IMR-90 (cell line): Measurements from ENCODE around the gene CYREN. TPM values are rescaled to one million over a fixed set of nuclear protein-coding genes. Genes with fewer than 3 reads are reported as not detected.

Source experiments
- ATAC-seq: fragments of 200-7000 bp; cut with Tn5 transposase; 2 replicates; pipeline ENCODE4 v1.9.1; 2020; ENCODE audit warnings: low read depth, mild to moderate bottlenecking, moderate library complexity
- BruUV-seq: library from RNA; stranded (reverse); fragments of 400-500 nt; replicated peaks from 2 replicates; lab custom pipeline; 2021; lab: Mats Ljungman, UMichigan
- CTCF ChIA-PET: fragments of 300-600 bp; formaldehyde crosslinking; extraction: SDS; loops from one replicate; lab custom pipeline; 2021; ENCODE audit warnings: antibody characterized with exemption; lab: Yijun Ruan, JAX
- POLR2A ChIA-PET: fragments of 300-600 bp; sonication (Branson Sonifier 250); formaldehyde crosslinking; loops from one replicate; lab custom pipeline; 2022; ENCODE audit warnings: antibody characterized with exemption; ENCODE audit not compliant: unreplicated experiment; lab: Charles Lee
- DNase-seq: peaks from one replicate; pipeline ENCODE4 v3.0.0; 2013
- H2AFZ ChIP-seq: replicated peaks from 2 replicates; pipeline ENCODE3; 2013; ENCODE audit warnings: low read length, mild to moderate bottlenecking; ENCODE audit not compliant: poor library complexity
- H2AK5ac ChIP-seq: 2 replicates; pipeline ENCODE4 v1.6.1; 2013; ENCODE audit warnings: low read depth, low read length, inconsistent platforms
- H2AK9ac ChIP-seq: replicated peaks from 2 replicates; pipeline ENCODE3; 2013; ENCODE audit warnings: mild to moderate bottlenecking, low read depth, low read length, moderate library complexity; ENCODE audit not compliant: poor library complexity
- H2BK120ac ChIP-seq: 2 replicates; pipeline ENCODE4 v1.6.1; 2013; ENCODE audit warnings: low read depth, low read length, inconsistent platforms
- H2BK15ac ChIP-seq: 3 replicates; pipeline ENCODE4 v1.6.1; 2013; ENCODE audit warnings: low read depth, low read length, inconsistent platforms
- H2BK20ac ChIP-seq: 2 replicates; pipeline ENCODE4 v1.6.1; 2013; ENCODE audit warnings: low read depth, mild to moderate bottlenecking, inconsistent platforms, low read length, moderate library complexity
- H2BK5ac ChIP-seq: 2 replicates; pipeline ENCODE4 v1.6.1; 2013; ENCODE audit warnings: mild to moderate bottlenecking, low read depth, low read length, inconsistent platforms; ENCODE audit not compliant: poor library complexity, severe bottlenecking
- H3K14ac ChIP-seq: replicated peaks from 2 replicates; pipeline ENCODE4 v1.6.1; 2013; ENCODE audit warnings: low read depth, low read length, inconsistent platforms
- H3K18ac ChIP-seq: 2 replicates; pipeline ENCODE4 v1.6.1; 2013; ENCODE audit warnings: low read depth, low read length, control low read depth
- H3K23ac ChIP-seq: 2 replicates; pipeline ENCODE4 v1.6.1; 2013; ENCODE audit warnings: low read depth, low read length, inconsistent platforms
- H3K27ac ChIP-seq: 2 replicates; pipeline ENCODE4 v1.5.1; 2013; ENCODE audit warnings: mild to moderate bottlenecking, control low read depth, low read length; ENCODE audit not compliant: insufficient read depth
- H3K27me3 ChIP-seq: 2 replicates; pipeline ENCODE4 v1.6.1; 2013; ENCODE audit warnings: low read length; ENCODE audit not compliant: control insufficient read depth, insufficient read depth
- H3K36me3 ChIP-seq: 2 replicates; pipeline ENCODE4 v1.6.1; 2013; ENCODE audit warnings: low read length, mixed read lengths; ENCODE audit not compliant: control insufficient read depth, insufficient read depth
- H3K4ac ChIP-seq: 2 replicates; pipeline ENCODE4 v1.6.1; 2013; ENCODE audit warnings: low read depth, low read length, inconsistent platforms
- H3K4me1 ChIP-seq: 2 replicates; pipeline ENCODE4 v1.6.1; 2013; ENCODE audit warnings: low read length, mixed read lengths; ENCODE audit not compliant: control insufficient read depth, insufficient read depth
- H3K4me2 ChIP-seq: 2 replicates; pipeline ENCODE4 v1.6.1; 2013; ENCODE audit warnings: low read depth, mild to moderate bottlenecking, control low read depth, low read length, moderate library complexity
- H3K4me3 ChIP-seq: 2 replicates; pipeline ENCODE4 v1.5.1; 2013; ENCODE audit warnings: low read depth, mild to moderate bottlenecking, control low read depth, low read length, moderate library complexity; ENCODE audit not compliant: insufficient read depth
- H3K56ac ChIP-seq: 2 replicates; pipeline ENCODE4 v1.6.1; 2013; ENCODE audit warnings: low read length, inconsistent platforms; ENCODE audit not compliant: insufficient read depth; ENCODE audit errors: extremely low read depth
- H3K79me1 ChIP-seq, 2 experiments: 2 replicates each; pipeline ENCODE4 v1.6.1; 2013; ENCODE audit warnings: low read length in 2 of 2, inconsistent platforms in 1 of 2, low read depth in 1 of 2
- H3K9ac ChIP-seq: 2 replicates; pipeline ENCODE4 v1.6.1; 2013; ENCODE audit warnings: low read depth, low read length, control low read depth
- H3K9me1 ChIP-seq: 2 replicates; pipeline ENCODE4 v1.6.1; 2013; ENCODE audit warnings: low read length, inconsistent platforms; ENCODE audit not compliant: insufficient read depth
- H3K9me3 ChIP-seq: 2 replicates; pipeline ENCODE4 v1.6.1; 2013; ENCODE audit warnings: low read length; ENCODE audit not compliant: control insufficient read depth, insufficient read depth
- H4K20me1 ChIP-seq: 2 replicates; pipeline ENCODE4 v1.6.1; 2013; ENCODE audit warnings: low read length, inconsistent platforms; ENCODE audit not compliant: insufficient read depth
- H4K5ac ChIP-seq: 2 replicates; pipeline ENCODE4 v1.6.1; 2013; ENCODE audit warnings: mild to moderate bottlenecking, low read depth, low read length, control low read depth
- H4K8ac ChIP-seq, 2 experiments: 2 replicates each; pipeline ENCODE4 v1.6.1; 2013; ENCODE audit warnings: low read depth in 2 of 2, low read length in 2 of 2, control low read depth in 1 of 2, inconsistent platforms in 1 of 2
- H4K91ac ChIP-seq: 2 replicates; pipeline ENCODE4 v1.6.1; 2013; ENCODE audit warnings: low read depth, low read length, inconsistent platforms; ENCODE audit not compliant: insufficient read depth
- BHLHE40 ChIP-seq: fragments of 150-350 bp; IDR thresholded peaks from 2 replicates; pipeline ENCODE4 v1.6.1; 2016; ENCODE audit warnings: mild to moderate bottlenecking, low read depth, low read length
- CEBPB ChIP-seq: IDR thresholded peaks from 2 replicates; pipeline ENCODE4 v1.6.1; 2012; ENCODE audit warnings: low read depth, low read length, improper control_type of control experiment
- CHD1 ChIP-seq: IDR thresholded peaks from 2 replicates; pipeline ENCODE4 v1.6.1; 2012; ENCODE audit warnings: low read depth, low read length, improper control_type of control experiment
- ELK1 ChIP-seq: fragments of 150-350 bp; IDR thresholded peaks from 2 replicates; pipeline ENCODE4 v1.6.1; 2016; ENCODE audit warnings: low read depth, mild to moderate bottlenecking, low read length, moderate library complexity, borderline replicate concordance
- FOS ChIP-seq: fragments of 150-350 bp; IDR thresholded peaks from 2 replicates; pipeline ENCODE4 v1.6.1; 2016; ENCODE audit warnings: low read depth, low read length
- MAFK ChIP-seq: IDR thresholded peaks from 2 replicates; pipeline ENCODE4 v1.6.1; 2012; ENCODE audit warnings: low read depth, low read length, improper control_type of control experiment
- MAZ ChIP-seq: IDR thresholded peaks from 2 replicates; pipeline ENCODE4 v1.6.1; 2012; ENCODE audit warnings: low read depth, mild to moderate bottlenecking, low read length, improper control_type of control experiment, moderate library complexity, borderline replicate concordance
- MXI1 ChIP-seq: IDR thresholded peaks from 2 replicates; pipeline ENCODE4 v1.6.1; 2012; ENCODE audit warnings: low read depth, mild to moderate bottlenecking, low read length, moderate library complexity, borderline replicate concordance
- NFE2L2 ChIP-seq: fragments of 150-350 bp; IDR thresholded peaks from 2 replicates; pipeline ENCODE4 v1.6.1; 2016; ENCODE audit warnings: low read depth, mild to moderate bottlenecking, low read length
- POLR2A ChIP-seq: IDR thresholded peaks from 2 replicates; pipeline ENCODE4 v1.6.1; 2012; ENCODE audit warnings: mild to moderate bottlenecking, low read depth, low read length
- RAD21 ChIP-seq: IDR thresholded peaks from 2 replicates; pipeline ENCODE4 v1.6.1; 2012; ENCODE audit warnings: low read length, improper control_type of control experiment
- RCOR1 ChIP-seq: IDR thresholded peaks from 2 replicates; pipeline ENCODE4 v1.6.1; 2012; ENCODE audit warnings: mild to moderate bottlenecking, low read length, improper control_type of control experiment; ENCODE audit not compliant: insufficient replicate concordance
- RFX5 ChIP-seq: IDR thresholded peaks from 2 replicates; pipeline ENCODE4 v1.8.0; 2012; ENCODE audit warnings: low read depth, mild to moderate bottlenecking, low read length, moderate library complexity
- SMC3 ChIP-seq: fragments of 150-350 bp; IDR thresholded peaks from 2 replicates; pipeline ENCODE4 v1.6.1; 2016; ENCODE audit warnings: low read depth, mild to moderate bottlenecking, antibody characterized with exemption, low read length, moderate library complexity
- WGBS, 2 experiments: methylation state at CpG; one replicate each; pipeline versions ENCODE4 v1.1.5 to v1.1.7; 2013; ENCODE audit warnings: missing lambda C conversion rate in 2 of 2; ENCODE audit not compliant: insufficient read length in 1 of 2; ENCODE audit errors: extremely low coverage in 2 of 2; 5-methylcytosine and 5-hydroxymethylcytosine counted together
- dilution Hi-C: fragments of 300-500 bp; cut with HindIII; formaldehyde crosslinking; loops from one replicate; pipeline ENCODE4 v1.14.3; 2018; ENCODE audit warnings: low sequenced_read_pairs; ENCODE audit not compliant: unreplicated experiment
- in situ Hi-C: fragments of 300-500 bp; cut with MboI; formaldehyde crosslinking; loops from 3 replicates; pipeline ENCODE4 v1.14.3; 2019; ENCODE audit warnings: low sequenced_read_pairs, inconsistent platforms, mixed read lengths
- intact Hi-C: fragments of 100-400 bp; cut with micrococcal nuclease; formaldehyde crosslinking; loops from 2 replicates; pipeline ENCODE4 v1.10.0; 2022
- polyA plus RNA-seq, 3 experiments: library from polyadenylated mRNA; depleted of rRNA; stranded (reverse); fragments of >200 nt; gene quantifications; 2 replicates each; pipeline ENCODE4 v1.2.3, GENCODE V29; 2012; ENCODE audit warnings: low replicate concordance in 1 of 3
- total RNA-seq: library from RNA; depleted of rRNA; stranded (reverse); fragments of >200 nt; gene quantifications from 2 replicates; pipeline ENCODE4 v1.2.3, GENCODE V29; 2012
- TF ChIP-seq, protein P1 (sequence below): fragments of 150-350 bp; IDR thresholded peaks from 2 replicates; pipeline ENCODE4 v1.6.1; 2017; ENCODE audit warnings: mild to moderate bottlenecking, antibody characterized with exemption, low read length, low read depth
- TF ChIP-seq, protein P2 (sequence below): conservative IDR thresholded peaks from 2 replicates; pipeline ENCODE4 v1.5.1; 2012; ENCODE audit warnings: mild to moderate bottlenecking, low read depth, low read length, improper control_type of control experiment

The CYREN gene
- total and polyA plus RNA-seq, 2 of the 4 experiments (the other 2 are of a cell fraction), result 26.5 to 29.2 TPM

- Histone ChIP-seq H3K56ac (no peak overlapping the region), H3K23ac (no peak overlapping the region), H3K36me3 (no peaks in the 10 kb centered on the region), H3K27ac (no peak overlapping the region), H4K5ac (no peak overlapping the region), H3K9me3 (no peaks in the 10 kb centered on the region), H3K4me2 (no peak overlapping the region), H2BK120ac (no peak overlapping the region), H2AK9ac (no peak overlapping the region), H2AFZ (no peak overlapping the region), H4K8ac (no peak overlapping the region), H3K27me3 (no peaks in the 10 kb centered on the region), H4K91ac (no peak overlapping the region), H3K9ac (no peak overlapping the region), H2BK15ac (no peak overlapping the region), H3K4me1 (peaks cover 4% of the 10 kb centered on the region; the same call in 1 of the 2 replicates), H2BK5ac (no peak overlapping the region), H3K4ac (no peak overlapping the region), H3K4me3 (no peak overlapping the region), H4K20me1 (no peaks in the 10 kb centered on the region), H2BK20ac (no peak overlapping the region), H3K9me1 (peaks cover 7% of the 10 kb centered on the region), H3K14ac (no peak overlapping the region), H3K79me1 (no peaks in the 10 kb centered on the region; a peak in 1 of 4 replicates), H3K18ac (no peak overlapping the region), H2AK5ac (no peak overlapping the region)
- WGBS, 2 experiments, result 72% methylated on average over 4 of the region's 8 CpGs; no CpG with 5 or more reads in 1 of the 2 experiments
- CTCF ChIA-PET, result interaction anchor here (0.6 to 1.3 kb wide), 2 partner anchors 59 to 91 kb away, joined by 3 read pairs; no protein-coding TSS in a partner anchor
- TF ChIP-seq MAFK (no peak), RFX5 (no peak), POLR2A (no peak), RCOR1 (no peak), FOS (no peak), MAZ (no peak), CHD1 (no peak), MXI1 (no peak), ELK1 (no peak), RAD21 (no peak), NFE2L2 (no peak), CEBPB (no peak), SMC3 (no peak), BHLHE40 (no peak)
- TF ChIP-seq, protein P1, sequence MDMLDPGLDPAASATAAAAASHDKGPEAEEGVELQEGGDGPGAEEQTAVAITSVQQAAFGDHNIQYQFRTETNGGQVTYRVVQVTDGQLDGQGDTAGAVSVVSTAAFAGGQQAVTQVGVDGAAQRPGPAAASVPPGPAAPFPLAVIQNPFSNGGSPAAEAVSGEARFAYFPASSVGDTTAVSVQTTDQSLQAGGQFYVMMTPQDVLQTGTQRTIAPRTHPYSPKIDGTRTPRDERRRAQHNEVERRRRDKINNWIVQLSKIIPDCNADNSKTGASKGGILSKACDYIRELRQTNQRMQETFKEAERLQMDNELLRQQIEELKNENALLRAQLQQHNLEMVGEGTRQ, result no peak
- TF ChIP-seq, protein P2, sequence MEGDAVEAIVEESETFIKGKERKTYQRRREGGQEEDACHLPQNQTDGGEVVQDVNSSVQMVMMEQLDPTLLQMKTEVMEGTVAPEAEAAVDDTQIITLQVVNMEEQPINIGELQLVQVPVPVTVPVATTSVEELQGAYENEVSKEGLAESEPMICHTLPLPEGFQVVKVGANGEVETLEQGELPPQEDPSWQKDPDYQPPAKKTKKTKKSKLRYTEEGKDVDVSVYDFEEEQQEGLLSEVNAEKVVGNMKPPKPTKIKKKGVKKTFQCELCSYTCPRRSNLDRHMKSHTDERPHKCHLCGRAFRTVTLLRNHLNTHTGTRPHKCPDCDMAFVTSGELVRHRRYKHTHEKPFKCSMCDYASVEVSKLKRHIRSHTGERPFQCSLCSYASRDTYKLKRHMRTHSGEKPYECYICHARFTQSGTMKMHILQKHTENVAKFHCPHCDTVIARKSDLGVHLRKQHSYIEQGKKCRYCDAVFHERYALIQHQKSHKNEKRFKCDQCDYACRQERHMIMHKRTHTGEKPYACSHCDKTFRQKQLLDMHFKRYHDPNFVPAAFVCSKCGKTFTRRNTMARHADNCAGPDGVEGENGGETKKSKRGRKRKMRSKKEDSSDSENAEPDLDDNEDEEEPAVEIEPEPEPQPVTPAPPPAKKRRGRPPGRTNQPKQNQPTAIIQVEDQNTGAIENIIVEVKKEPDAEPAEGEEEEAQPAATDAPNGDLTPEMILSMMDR, result no peak
- in situ Hi-C loops (no loop called here), intact Hi-C loops (no loop called here), dilution Hi-C loops (no loop called here)
- ATAC-seq (no peak), DNase-seq (no peak)
- no TSS peak for BruUV-seq
- POLR2A ChIA-PET, result no interaction called here
These were observed 20.3 kb downstream of the CYREN start for GRCh38 chr7:135150072-135150782.
